Measurements from ENCODE around the gene ARPC4. TPM values are rescaled to one million over a fixed set of nuclear protein-coding genes. Genes with fewer than 3 reads are reported as not detected.

The ARPC4 gene
- total and polyA plus RNA-seq, 2 donors (not counting 3 experiments of a cell fraction or from before 2014, with no cell fraction given) = 181 to 197 TPM

- no peak for FAIRE-seq
- ChIA-PET CTCF (no interaction called here), POLR2A (no interaction called here)
- BruUV-seq (replicated peaks) = no TSS peak
- H3K9ac ChIP-seq (replicated peaks; ENCODE audit: extremely low read depth, insufficient read depth, low read length) = no peak overlapping the region
- H3K36me3 ChIP-seq (ENCODE audit: control insufficient read depth in 2 of 2, extremely low read depth in 1 of 2, insufficient read depth in 2 of 2, low read length in 2 of 2) = peaks cover 0 to 2% of the 10 kb centered on the region in 2 experiments
- no peaks in the 10 kb centered on the region for H3K79me2 ChIP-seq (ENCODE audit: control insufficient read depth, insufficient read depth, low read length)
- H3K9me3 ChIP-seq (replicated peaks; ENCODE audit: control insufficient read depth, insufficient read depth, low read length) = no peaks in the 10 kb centered on the region
- H2AFZ ChIP-seq (ENCODE audit: low read depth, low read length) = no peak overlapping the region
- dilution Hi-C loops (cut with MboI; ENCODE audit: extremely low pct_ligation_motif_present, low sequenced_read_pairs) (no loop called here), intact Hi-C loops (cut with micrococcal nuclease) (no loop called here)
- H3K4me1 ChIP-seq (ENCODE audit: control insufficient read depth, extremely low read depth, insufficient read depth, low read length) = no peaks in the 10 kb centered on the region
- no peaks in the 10 kb centered on the region for H3K27me3 ChIP-seq (ENCODE audit: control insufficient read depth in 2 of 2, insufficient read depth in 2 of 2, low read length in 2 of 2)
- no peak for TF ChIP-seq MAX (IDR thresholded peaks at IDR 0.05; ENCODE audit: insufficient read depth, insufficient read length)
- TF ChIP-seq, protein P1, sequence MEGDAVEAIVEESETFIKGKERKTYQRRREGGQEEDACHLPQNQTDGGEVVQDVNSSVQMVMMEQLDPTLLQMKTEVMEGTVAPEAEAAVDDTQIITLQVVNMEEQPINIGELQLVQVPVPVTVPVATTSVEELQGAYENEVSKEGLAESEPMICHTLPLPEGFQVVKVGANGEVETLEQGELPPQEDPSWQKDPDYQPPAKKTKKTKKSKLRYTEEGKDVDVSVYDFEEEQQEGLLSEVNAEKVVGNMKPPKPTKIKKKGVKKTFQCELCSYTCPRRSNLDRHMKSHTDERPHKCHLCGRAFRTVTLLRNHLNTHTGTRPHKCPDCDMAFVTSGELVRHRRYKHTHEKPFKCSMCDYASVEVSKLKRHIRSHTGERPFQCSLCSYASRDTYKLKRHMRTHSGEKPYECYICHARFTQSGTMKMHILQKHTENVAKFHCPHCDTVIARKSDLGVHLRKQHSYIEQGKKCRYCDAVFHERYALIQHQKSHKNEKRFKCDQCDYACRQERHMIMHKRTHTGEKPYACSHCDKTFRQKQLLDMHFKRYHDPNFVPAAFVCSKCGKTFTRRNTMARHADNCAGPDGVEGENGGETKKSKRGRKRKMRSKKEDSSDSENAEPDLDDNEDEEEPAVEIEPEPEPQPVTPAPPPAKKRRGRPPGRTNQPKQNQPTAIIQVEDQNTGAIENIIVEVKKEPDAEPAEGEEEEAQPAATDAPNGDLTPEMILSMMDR (IDR thresholded peaks at IDR 0.05; ENCODE audit: extremely low read depth in 1 of 2, insufficient read depth in 1 of 2, low read depth in 1 of 2, low read length in 2 of 2) = peak; percentile 41 to 49
- H3K9me1 ChIP-seq (replicated peaks; ENCODE audit: control insufficient read depth, extremely low read depth, insufficient read depth, low read length) = no peaks in the 10 kb centered on the region
- no peak overlapping the region for H3K4me2 ChIP-seq (ENCODE audit: insufficient read depth, low read length)
- no peak overlapping the region for H3K4me3 ChIP-seq (replicated peaks in 1 of 3; ENCODE audit: insufficient read depth in 1 of 3, low read depth in 1 of 3, low read length in 3 of 3)
- DNase-seq (ENCODE audit: low read depth, low spot score) = peak; percentile 18
- no peak overlapping the region for H3K27ac ChIP-seq (ENCODE audit: insufficient read depth, low read depth, low read length)
- no peaks in the 10 kb centered on the region for H4K20me1 ChIP-seq (replicated peaks; ENCODE audit: control insufficient read depth, extremely low read depth, insufficient read depth, low read length)
These were observed 28.1 kb downstream of the ARPC4 start for GRCh38 chr3:9820946-9821345.

DNA sequence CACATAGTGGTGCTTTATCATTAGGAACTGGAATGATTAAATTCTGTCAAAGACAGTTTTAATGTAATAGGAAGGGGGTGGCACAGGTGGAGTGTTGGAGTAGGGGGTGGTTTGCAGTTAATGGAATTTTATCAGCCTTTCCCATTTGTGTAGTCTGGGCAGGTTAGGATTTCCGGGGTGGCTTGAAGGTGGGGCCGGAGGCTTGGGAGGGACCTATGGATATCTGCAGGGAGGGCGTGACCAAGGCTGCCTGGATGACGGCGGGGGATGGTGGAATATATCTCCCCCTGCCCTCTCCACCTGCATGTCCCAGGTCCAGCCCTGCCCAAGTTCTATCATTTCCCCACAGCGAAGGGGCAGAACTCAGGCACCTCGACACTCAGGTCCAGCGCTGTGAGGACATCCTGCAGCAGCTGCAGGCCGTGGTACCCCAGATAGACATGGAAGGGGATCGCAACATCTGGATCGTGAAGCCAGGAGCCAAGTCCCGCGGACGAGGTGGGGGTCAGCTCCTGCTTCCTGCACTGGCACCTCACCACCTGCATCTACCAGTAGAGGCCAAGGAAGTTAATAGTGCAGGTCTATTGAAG, 32.7 kb downstream of the ARPC4 start:
- dilution Hi-C loops (cut with MboI; ENCODE audit: extremely low pct_ligation_motif_present, low sequenced_read_pairs) = no loop called here
- Histone ChIP-seq H3K27me3 (ENCODE audit: control insufficient read depth in 2 of 2, insufficient read depth in 2 of 2, low read length in 2 of 2) (no peaks in the 10 kb centered on the region), H3K4me3 (replicated peaks in 1 of 3; ENCODE audit: insufficient read depth in 1 of 3, low read depth in 1 of 3, low read length in 3 of 3) (no peak overlapping the region), H2AFZ (ENCODE audit: low read depth, low read length) (no peak overlapping the region), H3K9ac (replicated peaks; ENCODE audit: extremely low read depth, insufficient read depth, low read length) (no peak overlapping the region), H3K9me3 (replicated peaks; ENCODE audit: control insufficient read depth, insufficient read depth, low read length) (no peaks in the 10 kb centered on the region), H3K4me2 (ENCODE audit: insufficient read depth, low read length) (no peak overlapping the region), H3K27ac (ENCODE audit: insufficient read depth, low read depth, low read length) (no peak overlapping the region), H4K20me1 (replicated peaks; ENCODE audit: control insufficient read depth, extremely low read depth, insufficient read depth, low read length) (no peaks in the 10 kb centered on the region), H3K9me1 (replicated peaks; ENCODE audit: control insufficient read depth, extremely low read depth, insufficient read depth, low read length) (no peaks in the 10 kb centered on the region), H3K79me2 (ENCODE audit: control insufficient read depth, insufficient read depth, low read length) (no peaks in the 10 kb centered on the region), H3K36me3 (ENCODE audit: control insufficient read depth in 2 of 2, extremely low read depth in 1 of 2, insufficient read depth in 2 of 2, low read length in 2 of 2) (peaks cover 0 to 7% of the 10 kb centered on the region in 2 experiments), H3K4me1 (ENCODE audit: control insufficient read depth, extremely low read depth, insufficient read depth, low read length) (no peaks in the 10 kb centered on the region)
- FAIRE-seq (no peak), DNase-seq (ENCODE audit: low read depth, low spot score) (no peak)
- BruUV-seq (replicated peaks) = no TSS peak
- CTCF ChIA-PET = interaction anchor here (1.1 to 1.7 kb wide), 2 partner anchors 17 to 121 kb away, joined by 3 to 4 read pairs; no protein-coding TSS in a partner anchor
- POLR2A ChIA-PET = no interaction called here
- TF ChIP-seq, protein P1 (IDR thresholded peaks at IDR 0.05; ENCODE audit: extremely low read depth in 1 of 2, insufficient read depth in 1 of 2, low read depth in 1 of 2, low read length in 2 of 2) = no peak
- TF ChIP-seq JUN (IDR thresholded peaks at IDR 0.05; ENCODE audit: borderline replicate concordance, insufficient read depth, insufficient read length, low read depth) = no peak
- TF ChIP-seq MAX (IDR thresholded peaks at IDR 0.05; ENCODE audit: insufficient read depth, insufficient read length) = no peak
- TF ChIP-seq GATA2 (IDR thresholded peaks at IDR 0.05; ENCODE audit: insufficient read depth, insufficient read length, low read depth, low read length) = no peak
- no peak for TF ChIP-seq EZH2 (IDR thresholded peaks at IDR 0.05; ENCODE audit: borderline replicate concordance, low read depth, low read length, severe bottlenecking)
- no peak for TF ChIP-seq MYC (IDR thresholded peaks at IDR 0.05; ENCODE audit: low read depth, low read length)
- TF ChIP-seq POLR2AphosphoS5 (IDR thresholded peaks at IDR 0.05; ENCODE audit: insufficient read depth, low read depth, low read length) = no peak
- no peak for TF ChIP-seq POLR2A (IDR thresholded peaks at IDR 0.05; ENCODE audit: low read depth, low read length)
- no peak for TF ChIP-seq FOS (IDR thresholded peaks at IDR 0.05; ENCODE audit: borderline replicate concordance, insufficient read depth, low read length)
- intact Hi-C loops (cut with micrococcal nuclease) = no loop called here
